Endothelial cell of umbilical vein (primary cell): ENCODE results near the gene RAB2B. TPM values are rescaled to one million over a fixed set of nuclear protein-coding genes. Genes with fewer than 3 reads are reported as not detected.

Source experiments
- BruUV-seq: library from RNA; stranded (reverse); fragments of 400-500 nt; replicated peaks from 2 replicates; lab custom pipeline; 2021; lab: Mats Ljungman, UMichigan
- CTCF ChIA-PET: fragments of 300-600, 350-600 bp; sonication (Branson Sonifier 250); formaldehyde crosslinking; loops from one replicate; lab custom pipeline; 2021; ENCODE audit warnings: antibody characterized with exemption, inconsistent platforms; lab: Charles Lee
- POLR2A ChIA-PET: fragments of 300-600, 350-600 bp; sonication (Branson Sonifier 250); formaldehyde crosslinking; loops from one replicate; lab custom pipeline; 2021; ENCODE audit warnings: antibody characterized with exemption, inconsistent platforms; lab: Charles Lee
- DNase-seq: peaks from one replicate; pipeline ENCODE4 v3.0.0-alpha.2; 2011; ENCODE audit warnings: low read depth, low spot score
- FAIRE-seq: peaks from 2 replicates; lab custom pipeline; 2011; peaks lifted over from hg19 to GRCh38; lab: Jason Lieb, UNC
- H2AFZ ChIP-seq: 2 replicates; pipeline ENCODE4 v1.6.0; 2012; ENCODE audit warnings: low read depth, low read length, control low read depth, inconsistent platforms
- H3K27ac ChIP-seq: 2 replicates; pipeline ENCODE4 v1.5.1; 2011; ENCODE audit warnings: low read depth, mild to moderate bottlenecking, control low read depth, low read length, moderate library complexity; ENCODE audit not compliant: insufficient read depth
- H3K27me3 ChIP-seq, 2 experiments: 2 replicates each; pipeline versions ENCODE4 v1.6.0 to v1.6.1; 2011; ENCODE audit warnings: low read length in 2 of 2, mixed read lengths in 1 of 2; ENCODE audit not compliant: control insufficient read depth in 2 of 2, insufficient read depth in 2 of 2
- H3K36me3 ChIP-seq, 2 experiments: 2 replicates in 1 of 2; 3 replicates in 1 of 2; pipeline ENCODE4 v1.5.1; 2011; ENCODE audit warnings: low read length in 2 of 2, mild to moderate bottlenecking in 1 of 2, moderate library complexity in 1 of 2; ENCODE audit not compliant: control insufficient read depth in 2 of 2, insufficient read depth in 2 of 2; ENCODE audit errors: extremely low read depth in 1 of 2
- H3K4me1 ChIP-seq: 3 replicates; pipeline ENCODE4 v1.5.1; 2011; ENCODE audit warnings: mild to moderate bottlenecking, low read length; ENCODE audit not compliant: control insufficient read depth, insufficient read depth; ENCODE audit errors: extremely low read depth
- H3K4me2 ChIP-seq: 2 replicates; pipeline ENCODE4 v1.6.1; 2011; ENCODE audit warnings: low read length, control low read depth, mixed read lengths; ENCODE audit not compliant: insufficient read depth
- H3K4me3 ChIP-seq, 3 experiments: fragments of 200-600 bp in 1 of 3; sonication (generic), shearing (Covaris generic) in 1 of 3; replicated peaks in 1 of 3; 2 replicates each; pipeline ENCODE4 v1.5.1; 2011 to 2016; ENCODE audit warnings: control low read depth in 3 of 3, low read length in 3 of 3, mild to moderate bottlenecking in 2 of 3, inconsistent platforms in 1 of 3, low read depth in 1 of 3, moderate library complexity in 1 of 3; ENCODE audit not compliant: insufficient read depth in 1 of 3
- H3K79me2 ChIP-seq: 2 replicates; pipeline ENCODE4 v1.6.0; 2012; ENCODE audit warnings: low read length, inconsistent platforms; ENCODE audit not compliant: control insufficient read depth, insufficient read depth
- H3K9ac ChIP-seq: replicated peaks from 2 replicates; pipeline ENCODE3; 2011; ENCODE audit warnings: low read length, control low read depth; ENCODE audit not compliant: insufficient read depth; ENCODE audit errors: extremely low read depth
- H3K9me1 ChIP-seq: replicated peaks from 3 replicates; pipeline ENCODE4 v1.6.0; 2011; ENCODE audit warnings: mild to moderate bottlenecking, low read length; ENCODE audit not compliant: control insufficient read depth, insufficient read depth; ENCODE audit errors: extremely low read depth
- H3K9me3 ChIP-seq: replicated peaks from 2 replicates; pipeline ENCODE4 v1.5.1; 2012; ENCODE audit warnings: low read length, inconsistent platforms; ENCODE audit not compliant: control insufficient read depth, insufficient read depth
- H4K20me1 ChIP-seq: replicated peaks from 2 replicates; pipeline ENCODE3; 2011; ENCODE audit warnings: mild to moderate bottlenecking, low read length; ENCODE audit not compliant: control insufficient read depth, insufficient read depth; ENCODE audit errors: extremely low read depth
- CTCF ChIP-seq, 2 donors: IDR thresholded peaks; 1 replicate in 1 of 2; 2 replicates in 1 of 2; pipeline ENCODE4 v1.5.1; 2011; ENCODE audit warnings: low read length in 2 of 2, mild to moderate bottlenecking in 2 of 2, moderate library complexity in 2 of 2, control low read depth in 1 of 2, inconsistent platforms in 1 of 2, low read depth in 1 of 2; ENCODE audit not compliant: insufficient read depth in 1 of 2; ENCODE audit errors: extremely low read depth in 1 of 2
- EZH2 ChIP-seq: IDR thresholded peaks from 2 replicates; pipeline ENCODE4 v1.6.1; 2012; ENCODE audit warnings: borderline replicate concordance, low read depth, mild to moderate bottlenecking, moderate library complexity, low read length, inconsistent platforms; ENCODE audit not compliant: severe bottlenecking
- FOS ChIP-seq: IDR thresholded peaks from 2 replicates; pipeline ENCODE4 v1.6.1; 2011; ENCODE audit warnings: mild to moderate bottlenecking, low read length, moderate library complexity, borderline replicate concordance; ENCODE audit not compliant: insufficient read depth
- GATA2 ChIP-seq: IDR thresholded peaks from 2 replicates; pipeline ENCODE4 v1.7.0; 2011; ENCODE audit warnings: low read depth, mild to moderate bottlenecking, moderate library complexity, mixed read lengths, low read length; ENCODE audit not compliant: insufficient read length, insufficient read depth
- JUN ChIP-seq: IDR thresholded peaks from 2 replicates; pipeline ENCODE4 v1.6.1; 2011; ENCODE audit warnings: borderline replicate concordance, low read depth; ENCODE audit not compliant: insufficient read length, insufficient read depth
- MAX ChIP-seq: IDR thresholded peaks from 2 replicates; pipeline ENCODE4 v1.6.1; 2011; ENCODE audit not compliant: insufficient read depth, insufficient read length
- MYC ChIP-seq: IDR thresholded peaks from one replicate; pipeline ENCODE4 v1.6.1; 2011; ENCODE audit warnings: mild to moderate bottlenecking, low read depth, low read length
- POLR2A ChIP-seq: IDR thresholded peaks from 2 replicates; pipeline ENCODE4 v1.6.1; 2012; ENCODE audit warnings: low read depth, mild to moderate bottlenecking, control low read depth, low read length
- POLR2AphosphoS5 ChIP-seq: IDR thresholded peaks from 2 replicates; pipeline ENCODE4 v1.6.1; 2012; ENCODE audit warnings: low read depth, mild to moderate bottlenecking, control low read depth, low read length, moderate library complexity; ENCODE audit not compliant: insufficient read depth
- dilution Hi-C: fragments of 300-500 bp; cut with MboI; formaldehyde crosslinking; loops from one replicate; pipeline ENCODE4 v1.15.0; 2019; ENCODE audit warnings: low sequenced_read_pairs; ENCODE audit not compliant: extremely low pct_ligation_motif_present
- intact Hi-C: fragments of 100-400 bp; cut with micrococcal nuclease; formaldehyde crosslinking; loops from one replicate; pipeline ENCODE4 v1.10.0; 2022
- polyA plus RNA-seq, 4 experiments: library from polyadenylated mRNA; depleted of rRNA in 3 of 4; stranded (reverse) in 3 of 4; unstranded in 1 of 4; fragments of >200 nt; gene quantifications; 2 replicates each; pipeline versions ENCODE4 v1.2.1 to v1.2.3, GENCODE V29; 2011 to 2012; ENCODE audit warnings: missing spikeins in 1 of 4
- total RNA-seq: library from RNA; stranded (reverse); gene quantifications from 2 replicates; pipeline ENCODE4 v1.2.3, GENCODE V29; 2021

Gene RAB2B
- total and polyA plus RNA-seq, 2 donors (not counting 3 experiments of a cell fraction or from before 2014, with no cell fraction given) = 27.9 to 29.1 TPM

GRCh38 chr14:21525571-21525961 lies 48.8 kb upstream of the RAB2B start:
- peaks cover 3% of the 10 kb centered on the region for H3K4me1 ChIP-seq
- no peak overlapping the region for H3K27ac ChIP-seq
- DNase-seq (no peak), FAIRE-seq (no peak)
- no peaks in the 10 kb centered on the region for H4K20me1 ChIP-seq
- intact Hi-C loops (no loop called here), dilution Hi-C loops (no loop called here)
- no peaks in the 10 kb centered on the region for H3K79me2 ChIP-seq
- TF ChIP-seq FOS (no peak), POLR2A (no peak), GATA2 (no peak), CTCF (IDR thresholded peaks at IDR 0.05; ENCODE audit: extremely low read depth in 1 of 2, insufficient read depth in 1 of 2, low read depth in 1 of 2, low read length in 2 of 2) (no peak), POLR2AphosphoS5 (no peak), EZH2 (no peak), MYC (no peak), JUN (no peak), MAX (no peak)
- H3K9me3 ChIP-seq = no peaks in the 10 kb centered on the region
- H3K9me1 ChIP-seq = no peaks in the 10 kb centered on the region
- peak overlapping the region in 2 of 3 experiments; percentile 67 to 80 for H3K4me3 ChIP-seq
- H3K9ac ChIP-seq = no peak overlapping the region
- H3K4me2 ChIP-seq = no peak overlapping the region
- no peaks in the 10 kb centered on the region for H3K36me3 ChIP-seq
- POLR2A ChIA-PET = interaction anchor here (0.6 to 1.9 kb wide), 2 partner anchors 14 to 306 kb away, joined by 6 to 19 read pairs; partner anchors contain the start of gene METTL3
- H3K27me3 ChIP-seq = peaks cover 21% of the 10 kb centered on the region in 2 experiments
- peak overlapping the region; percentile 88 for H2AFZ ChIP-seq
- BruUV-seq = no TSS peak
- CTCF ChIA-PET = interaction anchor here (1.7 to 3.1 kb wide), 3 partner anchors 12 to 27 kb away, joined by 8 to 28 read pairs (median 10); partner anchors contain the start of gene METTL3
